ENCODE data around the gene NIM1K.

DNA sequence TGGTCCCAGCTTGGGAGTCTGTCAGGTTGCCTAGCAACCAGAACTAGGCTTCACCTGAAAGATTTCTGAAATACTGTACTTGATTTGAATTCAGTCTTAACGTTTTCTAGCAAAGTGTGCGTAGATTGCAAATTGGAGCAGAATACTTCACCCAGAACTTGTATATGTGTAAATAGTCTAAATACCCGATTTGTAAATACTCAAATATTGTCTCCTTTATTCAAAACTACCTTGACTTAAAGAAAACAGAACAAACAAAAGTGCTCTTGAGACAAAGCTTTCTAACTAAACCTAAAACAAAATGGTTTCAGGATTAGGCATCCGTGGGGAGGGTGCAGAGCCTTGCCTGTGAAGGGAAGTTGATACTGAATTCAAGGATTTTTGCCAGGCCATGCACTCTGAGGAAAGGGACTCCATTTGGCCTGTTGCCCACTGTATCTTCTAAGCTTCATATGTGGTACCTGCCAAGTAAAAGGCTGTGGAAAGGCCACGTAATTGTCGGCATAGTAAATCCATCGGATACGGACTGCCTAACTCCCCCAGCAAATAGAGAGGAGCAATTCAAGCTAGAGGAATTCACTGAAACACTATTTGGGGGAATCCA is 121.9 kb downstream of the NIM1K start:
- TF ChIP-seq, protein P1, sequence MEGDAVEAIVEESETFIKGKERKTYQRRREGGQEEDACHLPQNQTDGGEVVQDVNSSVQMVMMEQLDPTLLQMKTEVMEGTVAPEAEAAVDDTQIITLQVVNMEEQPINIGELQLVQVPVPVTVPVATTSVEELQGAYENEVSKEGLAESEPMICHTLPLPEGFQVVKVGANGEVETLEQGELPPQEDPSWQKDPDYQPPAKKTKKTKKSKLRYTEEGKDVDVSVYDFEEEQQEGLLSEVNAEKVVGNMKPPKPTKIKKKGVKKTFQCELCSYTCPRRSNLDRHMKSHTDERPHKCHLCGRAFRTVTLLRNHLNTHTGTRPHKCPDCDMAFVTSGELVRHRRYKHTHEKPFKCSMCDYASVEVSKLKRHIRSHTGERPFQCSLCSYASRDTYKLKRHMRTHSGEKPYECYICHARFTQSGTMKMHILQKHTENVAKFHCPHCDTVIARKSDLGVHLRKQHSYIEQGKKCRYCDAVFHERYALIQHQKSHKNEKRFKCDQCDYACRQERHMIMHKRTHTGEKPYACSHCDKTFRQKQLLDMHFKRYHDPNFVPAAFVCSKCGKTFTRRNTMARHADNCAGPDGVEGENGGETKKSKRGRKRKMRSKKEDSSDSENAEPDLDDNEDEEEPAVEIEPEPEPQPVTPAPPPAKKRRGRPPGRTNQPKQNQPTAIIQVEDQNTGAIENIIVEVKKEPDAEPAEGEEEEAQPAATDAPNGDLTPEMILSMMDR (IDR thresholded peaks at IDR 0.05; ENCODE audit: low read depth, low read length) = no peak
- no peak for TF ChIP-seq EZH2phosphoT487 (IDR thresholded peaks at IDR 0.05; ENCODE audit: low read depth)

All from OCI-LY3 (cell line).